Osteocyte (in vitro differentiated cells): ENCODE results near the gene MOSPD3. TPM values are rescaled to one million over a fixed set of nuclear protein-coding genes. Genes with fewer than 3 reads are reported as not detected.
"Not testable (repeated sequence)": the region's sequence is repeated elsewhere in the genome, so short reads cannot be mapped to it uniquely, and the experiment has no call there.

ENCODE experiments used
- DNase-seq: peaks from one replicate; pipeline ENCODE4 v3.0.0; 2021; ENCODE audit warnings: mixed read lengths; ENCODE audit not compliant: unreplicated experiment; ENCODE audit errors: extremely low spot score
- H3K27ac Mint-ChIP-seq: one replicate; pipeline ENCODE4 v1.8.0; 2021; ENCODE audit warnings: mild to moderate bottlenecking, mixed read lengths; ENCODE audit not compliant: unreplicated experiment
- H3K27me3 Mint-ChIP-seq: one replicate; pipeline ENCODE4 v1.8.0; 2021; ENCODE audit warnings: mixed read lengths; ENCODE audit not compliant: unreplicated experiment
- H3K36me3 Mint-ChIP-seq: one replicate; pipeline ENCODE4 v1.8.0; 2021; ENCODE audit warnings: mixed read lengths; ENCODE audit not compliant: unreplicated experiment
- H3K4me1 Mint-ChIP-seq: one replicate; pipeline ENCODE4 v1.8.0; 2021; ENCODE audit warnings: mixed read lengths; ENCODE audit not compliant: unreplicated experiment
- H3K4me3 Mint-ChIP-seq: one replicate; pipeline ENCODE4 v1.8.0; 2021; ENCODE audit warnings: mild to moderate bottlenecking, moderate library complexity, mixed read lengths; ENCODE audit not compliant: unreplicated experiment
- H3K9me3 Mint-ChIP-seq: one replicate; pipeline ENCODE4 v1.8.0; 2021; ENCODE audit warnings: mixed read lengths; ENCODE audit not compliant: unreplicated experiment
- CTCF ChIP-seq: fragments of 200-600 bp; sonication (generic); IDR thresholded peaks from 2 replicates; pipeline ENCODE4 v1.5.0; 2021; ENCODE audit warnings: antibody characterized with exemption, mild to moderate bottlenecking, moderate library complexity
- total RNA-seq: library from RNA; stranded (reverse); gene quantifications from 2 replicates; pipeline ENCODE4 v1.2.1, GENCODE V29; 2021

MOSPD3 gene
- total RNA-seq, 1 donor from 2014 or later, result 26.3 TPM

GRCh38 chr7:100649826-100650565, 37.7 kb downstream of the MOSPD3 start:
- H3K9me3 Mint-ChIP-seq, result no peaks in the 10 kb centered on the region
- H3K36me3 Mint-ChIP-seq, result no peaks in the 10 kb centered on the region
- no peak for TF ChIP-seq CTCF
- H3K27ac Mint-ChIP-seq, result no peak overlapping the region
- DNase-seq, result no peak
- no peak overlapping the region for H3K4me3 Mint-ChIP-seq
- H3K27me3 Mint-ChIP-seq, result peaks cover 22% of the 10 kb centered on the region
- no peaks in the 10 kb centered on the region for H3K4me1 Mint-ChIP-seq

- no peak for TF ChIP-seq CTCF
- H3K27me3 Mint-ChIP-seq, result peaks cover 21% of the 10 kb centered on the region
Measured at GRCh38 chr7:100654908-100655831, 42.8 kb downstream of the MOSPD3 start.

GRCh38 chr7:100655908-100656674, 43.8 kb downstream of the MOSPD3 start, which contains the start of gene ACTL6B:
ACTL6B (minus strand) TSS chr7:100656448; CDS start chr7:100656354, 94 bp downstream.
- H3K36me3 Mint-ChIP-seq, result no peaks in the 10 kb centered on the region

More at GRCh38 chr7:100654908-100655831, 42.8 kb downstream of the MOSPD3 start:
- H3K9me3 Mint-ChIP-seq, result no peaks in the 10 kb centered on the region
- H3K4me3 Mint-ChIP-seq, result no peak overlapping the region
- H3K27ac Mint-ChIP-seq, result no peak overlapping the region
- H3K36me3 Mint-ChIP-seq, result no peaks in the 10 kb centered on the region
- H3K4me1 Mint-ChIP-seq, result no peaks in the 10 kb centered on the region
- DNase-seq, result no peak

GRCh38 chr7:100662194-100662776, 49.9 kb downstream of the MOSPD3 start:
- not testable (repeated sequence) for H3K36me3 Mint-ChIP-seq, H3K4me3 Mint-ChIP-seq, H3K9me3 Mint-ChIP-seq, DNase-seq, H3K4me1 Mint-ChIP-seq, H3K27ac Mint-ChIP-seq
- H3K27me3 Mint-ChIP-seq, result peaks cover 19% of the 10 kb centered on the region

More at GRCh38 chr7:100655908-100656674, 43.8 kb downstream of the MOSPD3 start, which contains the start of gene ACTL6B:
- no peak for TF ChIP-seq CTCF
- Mint-ChIP-seq H3K27ac (no peak within 1 kb of the TSS), H3K9me3 (no peaks in the 10 kb centered on the region), H3K4me3 (peak within 1 kb of the TSS; percentile 42), H3K27me3 (peaks cover 21% of the 10 kb centered on the region), H3K4me1 (no peaks in the 10 kb centered on the region)
- DNase-seq, result no peak

Other genes with a start within 250 kb of the MOSPD3 start
- gene PILRA, start 239.1 kb upstream of the MOSPD3 start, total RNA-seq, result 1.8 and 2.5 TPM in 2 replicates
- gene ZCWPW1, start 183.8 kb upstream of the MOSPD3 start, total RNA-seq, result 4.4 and 5.0 TPM in 2 replicates
- gene MEPCE, start 182.7 kb upstream of the MOSPD3 start, total RNA-seq, result 50.0 and 50.1 TPM in 2 replicates
- 22.8 and 32.1 TPM in 2 replicates for gene PPP1R35, start 176.0 kb upstream of the MOSPD3 start, total RNA-seq
- gene SPACDR, start 148.3 kb upstream of the MOSPD3 start, total RNA-seq, result 0.46 TPM in 1 of 2 replicates, not detected in the other
- 46.8 and 46.9 TPM in 2 replicates for gene TSC22D4, start 133.3 kb upstream of the MOSPD3 start, total RNA-seq
- 0.89 and 0.99 TPM in 2 replicates for gene NYAP1, start 128.6 kb upstream of the MOSPD3 start, total RNA-seq
- 10.2 and 10.8 TPM in 2 replicates for gene AGFG2, start 73.3 kb upstream of the MOSPD3 start, total RNA-seq
- 1.5 TPM in 1 of 2 replicates, not detected in the other for gene SAP25, start 38.6 kb upstream of the MOSPD3 start, total RNA-seq
- 76.2 and 90.9 TPM in 2 replicates for gene LRCH4, start 26.4 kb upstream of the MOSPD3 start, total RNA-seq
- 0.46 and 0.94 TPM in 2 replicates for gene FBXO24, start 26.2 kb upstream of the MOSPD3 start, total RNA-seq
- 608 and 626 TPM in 2 replicates for gene PCOLCE, start 10.2 kb upstream of the MOSPD3 start, total RNA-seq
- gene TFR2, start 29.0 kb downstream of the MOSPD3 start, total RNA-seq, result 0.19 and 0.31 TPM in 2 replicates
- gene ACTL6B, start 43.9 kb downstream of the MOSPD3 start, total RNA-seq, result not detected in 2 replicates
- gene GNB2, start 61.2 kb downstream of the MOSPD3 start, total RNA-seq, result 229 and 251 TPM in 2 replicates
- 56.3 and 64.6 TPM in 2 replicates for gene GIGYF1, start 81.7 kb downstream of the MOSPD3 start, total RNA-seq
- 19.3 and 26.3 TPM in 2 replicates for gene POP7, start 93.6 kb downstream of the MOSPD3 start, total RNA-seq
- not detected in 2 replicates for gene EPO, start 107.9 kb downstream of the MOSPD3 start, total RNA-seq
- gene ZAN, start 121.1 kb downstream of the MOSPD3 start, total RNA-seq, result not detected in 2 replicates
- gene EPHB4, start 215.0 kb downstream of the MOSPD3 start, total RNA-seq, result 88.9 and 91.9 TPM in 2 replicates
- gene SLC12A9, start 240.2 kb downstream of the MOSPD3 start, total RNA-seq, result 32.1 and 32.4 TPM in 2 replicates